Smooth muscle cell (in vitro differentiated cells): ENCODE results near the gene SPATA6L. TPM values are rescaled to one million over a fixed set of nuclear protein-coding genes. Genes with fewer than 3 reads are reported as not detected.

Experiments used
- DNase-seq: peaks from one replicate; lab custom pipeline; 2025; ENCODE audit not compliant: unreplicated experiment; lab: John Stamatoyannopoulos, UW
- H2AFZ ChIP-seq: fragments of 200-600 bp; sonication (generic); 2 replicates; pipeline ENCODE4 v1.6.0; 2016; ENCODE audit warnings: antibody characterized with exemption, low read depth, mild to moderate bottlenecking
- H3F3A ChIP-seq: fragments of 200-600 bp; sonication (generic); 2 replicates; pipeline ENCODE4 v1.6.0; 2017; ENCODE audit warnings: antibody characterized with exemption, low read depth
- H3K27ac ChIP-seq: fragments of 200-600 bp; sonication (generic); 2 replicates; pipeline ENCODE4 v1.5.1; 2016; ENCODE audit warnings: low read depth, mild to moderate bottlenecking
- H3K27me3 ChIP-seq: fragments of 200-600 bp; sonication (generic); 2 replicates; pipeline ENCODE4 v1.6.1; 2016; ENCODE audit warnings: low read depth, mild to moderate bottlenecking
- H3K36me3 ChIP-seq: fragments of 200-600 bp; sonication (generic); 2 replicates; pipeline ENCODE4 v1.5.1; 2016; ENCODE audit warnings: low read depth
- H3K4me1 ChIP-seq: fragments of 200-600 bp; sonication (generic); 2 replicates; pipeline ENCODE4 v1.5.1; 2016; ENCODE audit warnings: low read depth
- H3K4me2 ChIP-seq: fragments of 200-600 bp; sonication (generic); 2 replicates; pipeline ENCODE4 v1.6.0; 2016; ENCODE audit warnings: mild to moderate bottlenecking
- H3K4me3 ChIP-seq: fragments of 200-600 bp; sonication (generic); 2 replicates; pipeline ENCODE4 v1.5.1; 2016; ENCODE audit warnings: mild to moderate bottlenecking
- H3K79me2 ChIP-seq: fragments of 200-600 bp; sonication (generic); 2 replicates; pipeline ENCODE4 v1.6.0; 2016; ENCODE audit warnings: low read depth, mild to moderate bottlenecking
- H3K9ac ChIP-seq: fragments of 200-600 bp; sonication (generic); 2 replicates; pipeline ENCODE4 v1.6.0; 2016; ENCODE audit warnings: low read depth
- H3K9me3 ChIP-seq: fragments of 200-600 bp; sonication (generic); replicated peaks from 2 replicates; pipeline ENCODE4 v1.5.1; 2016; ENCODE audit warnings: low read depth
- H4K20me1 ChIP-seq: fragments of 200-600 bp; sonication (generic); 2 replicates; pipeline ENCODE4 v1.6.0; 2016; ENCODE audit warnings: low read depth
- CTCF ChIP-seq: fragments of 200-600 bp; sonication (generic); IDR thresholded peaks from 2 replicates; pipeline ENCODE4 v1.5.1; 2017; ENCODE audit warnings: borderline replicate concordance, mild to moderate bottlenecking, antibody characterized with exemption; ENCODE audit not compliant: insufficient read depth, poor library complexity, severe bottlenecking
- WGBS: methylation state at CpG from one replicate; pipeline ENCODE4 v1.1.7; 2016; ENCODE audit warnings: low lambda C conversion rate; 5-methylcytosine and 5-hydroxymethylcytosine counted together
- polyA plus RNA-seq: library from polyadenylated mRNA; unstranded; fragments of >200 nt; fragmentation: Nextera tagmentation; extraction: Ambion mirVana; gene quantifications from 2 replicates; pipeline ENCODE4 v1.2.1, GENCODE V29; 2016
- total RNA-seq: library from RNA; depleted of rRNA; stranded (reverse); fragments of >200 nt; gene quantifications from 2 replicates; pipeline ENCODE4 v1.2.3, GENCODE V29; 2014

SPATA6L gene
- total and polyA plus RNA-seq, 2 experiments from 2014 or later: 0.57 to 0.67 TPM

GRCh38 chr9:4679268-4680172 is 13.2 kb upstream of the SPATA6L start, which contains the start of gene CDC37L1:
TSS of gene CDC37L1 (plus strand) at chr9:4679569. CDS start at chr9:4679768, 199 bp downstream.
- Histone ChIP-seq H3K9ac (peak within 1 kb of the TSS; percentile 85), H3K4me3 (peak within 1 kb of the TSS; percentile 86), H3K4me1 (peaks cover 14% of the 10 kb centered on the region), H3K79me2 (peaks cover 29% of the 10 kb centered on the region), H3K4me2 (peak within 1 kb of the TSS; percentile 95), H4K20me1 (peaks cover 15% of the 10 kb centered on the region), H2AFZ (peak within 1 kb of the TSS; percentile 84), H3F3A (peaks cover 3% of the 10 kb centered on the region), H3K27me3 (no peaks in the 10 kb centered on the region), H3K9me3 (no peaks in the 10 kb centered on the region), H3K36me3 (no peaks in the 10 kb centered on the region), H3K27ac (peak within 1 kb of the TSS; percentile 96)
- 1% methylated on average over 66 of the region's 66 CpGs for WGBS
- peak; percentile 55 for TF ChIP-seq CTCF
- DNase-seq: peak; percentile 93

- no peak for TF ChIP-seq CTCF
- Histone ChIP-seq H3K27me3 (no peaks in the 10 kb centered on the region), H2AFZ (peak overlapping the region; percentile 82), H3F3A (peaks cover 3% of the 10 kb centered on the region), H3K27ac (peak overlapping the region; percentile 96), H4K20me1 (peaks cover 13% of the 10 kb centered on the region), H3K4me3 (peak overlapping the region; percentile 86), H3K9me3 (no peaks in the 10 kb centered on the region), H3K79me2 (peaks cover 29% of the 10 kb centered on the region), H3K4me1 (peaks cover 14% of the 10 kb centered on the region), H3K36me3 (no peaks in the 10 kb centered on the region), H3K9ac (peak overlapping the region; percentile 85), H3K4me2 (peak overlapping the region; percentile 95)
- DNase-seq: no peak
- 1% methylated on average over 16 of the region's 16 CpGs for WGBS
Measured at GRCh38 chr9:4678679-4679267, 12.5 kb upstream of the SPATA6L start.

GRCh38 chr9:4677392-4677791 is 11.1 kb upstream of the SPATA6L start:
- peaks cover 14% of the 10 kb centered on the region for H3K4me1 ChIP-seq
- no peaks in the 10 kb centered on the region for H3K36me3 ChIP-seq
- peak overlapping the region; percentile 96 for H3K27ac ChIP-seq
- peaks cover 3% of the 10 kb centered on the region for H3F3A ChIP-seq
- 94% methylated on average over 3 of the region's 3 CpGs for WGBS
- no peak for TF ChIP-seq CTCF
- H3K9me3 ChIP-seq: no peaks in the 10 kb centered on the region
- no peak for DNase-seq
- H3K79me2 ChIP-seq: peaks cover 24% of the 10 kb centered on the region
- H2AFZ ChIP-seq: peak overlapping the region; percentile 65
- H3K4me2 ChIP-seq: no peak overlapping the region
- H3K4me3 ChIP-seq: peak overlapping the region; percentile 86
- H3K27me3 ChIP-seq: no peaks in the 10 kb centered on the region
- peaks cover 5% of the 10 kb centered on the region for H4K20me1 ChIP-seq
- H3K9ac ChIP-seq: no peak overlapping the region
